ENCODE data around the gene DGLUCY.
A peak's percentile ranks its signal among the peaks of the same experiment; 100 is the strongest.
"Not testable (repeated sequence)": the region's sequence is repeated elsewhere in the genome, so short reads cannot be mapped to it uniquely, and the experiment has no call there.

Gene DGLUCY

GRCh38 chr14:91113829-91114078 lies at the start of gene DGLUCY:
DGLUCY (plus strand) TSS chr14:91114073; CDS start chr14:91160295, 46,222 bp downstream.
- DNase-seq (ENCODE audit: low spot score): peak; percentile 56

GRCh38 chr14:91065266-91065665 lies 48.6 kb upstream of the DGLUCY start:
- DNase-seq (ENCODE audit: low spot score): no peak

- peak; percentile 58 for DNase-seq (ENCODE audit: low spot score)
Measured at GRCh38 chr14:91067186-91067585, 46.7 kb upstream of the DGLUCY start.

- DNase-seq (ENCODE audit: low spot score): peak; percentile 11
Measured at GRCh38 chr14:91068642-91069041, 45.2 kb upstream of the DGLUCY start.

- DNase-seq (ENCODE audit: low spot score): no peak
Measured at GRCh38 chr14:91070572-91070971, 43.3 kb upstream of the DGLUCY start.

- DNase-seq (ENCODE audit: low spot score): no peak
Measured at GRCh38 chr14:91075553-91075952, 38.3 kb upstream of the DGLUCY start.

GRCh38 chr14:91078095-91078737 lies 35.7 kb upstream of the DGLUCY start:
- DNase-seq (ENCODE audit: low spot score): peak; percentile 72

- DNase-seq (ENCODE audit: low spot score): no peak
Measured at GRCh38 chr14:91080071-91080470, 33.8 kb upstream of the DGLUCY start.

- DNase-seq (ENCODE audit: low spot score): no peak
Measured at GRCh38 chr14:91082282-91082681, 31.6 kb upstream of the DGLUCY start.

GRCh38 chr14:91084516-91084915 lies 29.4 kb upstream of the DGLUCY start:
- DNase-seq (ENCODE audit: low spot score): no peak

GRCh38 chr14:91087470-91087869 lies 26.4 kb upstream of the DGLUCY start:
- not testable (repeated sequence) for DNase-seq (ENCODE audit: low spot score)

- no peak for DNase-seq (ENCODE audit: low spot score)
Measured at GRCh38 chr14:91088585-91089235, 25.2 kb upstream of the DGLUCY start.

GRCh38 chr14:91089958-91090535 lies 23.8 kb upstream of the DGLUCY start:
- DNase-seq (ENCODE audit: low spot score): no peak

GRCh38 chr14:91090743-91091142 lies 23.1 kb upstream of the DGLUCY start:
- no peak for DNase-seq (ENCODE audit: low spot score)

GRCh38 chr14:91092073-91092472 lies 21.8 kb upstream of the DGLUCY start:
- DNase-seq (ENCODE audit: low spot score): no peak

GRCh38 chr14:91093743-91094472 lies 20.0 kb upstream of the DGLUCY start:
- not testable (repeated sequence) for DNase-seq (ENCODE audit: low spot score)

GRCh38 chr14:91094772-91095171 lies 19.1 kb upstream of the DGLUCY start:
- DNase-seq (ENCODE audit: low spot score): no peak

GRCh38 chr14:91095178-91095577 lies 18.7 kb upstream of the DGLUCY start:
- DNase-seq (ENCODE audit: low spot score): no peak

- not testable (repeated sequence) for DNase-seq (ENCODE audit: low spot score)
Measured at GRCh38 chr14:91097657-91098056, 16.2 kb upstream of the DGLUCY start.

- DNase-seq (ENCODE audit: low spot score): no peak
Measured at GRCh38 chr14:91098591-91098990, 15.3 kb upstream of the DGLUCY start.

GRCh38 chr14:91100102-91100501 lies 13.8 kb upstream of the DGLUCY start:
- DNase-seq (ENCODE audit: low spot score): no peak

- DNase-seq (ENCODE audit: low spot score): no peak
Measured at GRCh38 chr14:91103116-91103515, 10.8 kb upstream of the DGLUCY start.

All from CD4-positive, alpha-beta T cell treated with Interleukin-15 for 4 hours (primary cell).